AG10803 (cell line): ENCODE measurements around the gene HSPG2.
"Not testable (repeated sequence)": the region's sequence is repeated elsewhere in the genome, so short reads cannot be mapped to it uniquely, and the experiment has no call there.

Source experiments
- DNase-seq: peaks from one replicate; pipeline ENCODE4 v3.0.0; 2010; ENCODE audit warnings: low read depth
- H3K4me3 ChIP-seq: 2 replicates; pipeline ENCODE4 v1.5.1; 2011; ENCODE audit warnings: mild to moderate bottlenecking, low read length, control low read depth
- TF ChIP-seq, protein P1 (sequence below): conservative IDR thresholded peaks from 2 replicates; pipeline ENCODE4 v1.5.1; 2011; ENCODE audit warnings: mild to moderate bottlenecking, low read length, control low read depth, inconsistent platforms

Gene HSPG2

DNA sequence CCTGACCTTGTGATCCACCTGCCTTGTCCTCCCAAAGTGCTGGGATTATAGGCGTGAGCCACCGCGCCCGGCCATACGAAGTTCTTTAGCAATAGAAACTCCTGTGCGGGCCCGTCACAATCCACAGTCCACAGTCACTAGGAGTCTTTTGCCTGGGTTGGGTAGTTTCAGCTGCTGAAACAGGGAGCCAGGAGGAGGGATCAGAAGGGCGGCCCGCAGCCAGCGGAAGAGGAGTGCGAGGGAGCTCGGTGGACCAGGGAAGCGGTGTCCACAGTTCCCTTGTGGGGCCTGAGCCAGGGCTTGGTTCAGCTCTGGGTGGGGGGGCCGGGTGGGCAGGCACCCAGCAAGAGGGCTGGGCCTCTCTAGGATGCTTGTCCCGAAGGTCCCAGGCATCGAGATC is 17.9 kb upstream of the HSPG2 start:
- DNase-seq, result no peak
- TF ChIP-seq, protein P1, sequence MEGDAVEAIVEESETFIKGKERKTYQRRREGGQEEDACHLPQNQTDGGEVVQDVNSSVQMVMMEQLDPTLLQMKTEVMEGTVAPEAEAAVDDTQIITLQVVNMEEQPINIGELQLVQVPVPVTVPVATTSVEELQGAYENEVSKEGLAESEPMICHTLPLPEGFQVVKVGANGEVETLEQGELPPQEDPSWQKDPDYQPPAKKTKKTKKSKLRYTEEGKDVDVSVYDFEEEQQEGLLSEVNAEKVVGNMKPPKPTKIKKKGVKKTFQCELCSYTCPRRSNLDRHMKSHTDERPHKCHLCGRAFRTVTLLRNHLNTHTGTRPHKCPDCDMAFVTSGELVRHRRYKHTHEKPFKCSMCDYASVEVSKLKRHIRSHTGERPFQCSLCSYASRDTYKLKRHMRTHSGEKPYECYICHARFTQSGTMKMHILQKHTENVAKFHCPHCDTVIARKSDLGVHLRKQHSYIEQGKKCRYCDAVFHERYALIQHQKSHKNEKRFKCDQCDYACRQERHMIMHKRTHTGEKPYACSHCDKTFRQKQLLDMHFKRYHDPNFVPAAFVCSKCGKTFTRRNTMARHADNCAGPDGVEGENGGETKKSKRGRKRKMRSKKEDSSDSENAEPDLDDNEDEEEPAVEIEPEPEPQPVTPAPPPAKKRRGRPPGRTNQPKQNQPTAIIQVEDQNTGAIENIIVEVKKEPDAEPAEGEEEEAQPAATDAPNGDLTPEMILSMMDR, result no peak
- H3K4me3 ChIP-seq, result no peak overlapping the region

DNA sequence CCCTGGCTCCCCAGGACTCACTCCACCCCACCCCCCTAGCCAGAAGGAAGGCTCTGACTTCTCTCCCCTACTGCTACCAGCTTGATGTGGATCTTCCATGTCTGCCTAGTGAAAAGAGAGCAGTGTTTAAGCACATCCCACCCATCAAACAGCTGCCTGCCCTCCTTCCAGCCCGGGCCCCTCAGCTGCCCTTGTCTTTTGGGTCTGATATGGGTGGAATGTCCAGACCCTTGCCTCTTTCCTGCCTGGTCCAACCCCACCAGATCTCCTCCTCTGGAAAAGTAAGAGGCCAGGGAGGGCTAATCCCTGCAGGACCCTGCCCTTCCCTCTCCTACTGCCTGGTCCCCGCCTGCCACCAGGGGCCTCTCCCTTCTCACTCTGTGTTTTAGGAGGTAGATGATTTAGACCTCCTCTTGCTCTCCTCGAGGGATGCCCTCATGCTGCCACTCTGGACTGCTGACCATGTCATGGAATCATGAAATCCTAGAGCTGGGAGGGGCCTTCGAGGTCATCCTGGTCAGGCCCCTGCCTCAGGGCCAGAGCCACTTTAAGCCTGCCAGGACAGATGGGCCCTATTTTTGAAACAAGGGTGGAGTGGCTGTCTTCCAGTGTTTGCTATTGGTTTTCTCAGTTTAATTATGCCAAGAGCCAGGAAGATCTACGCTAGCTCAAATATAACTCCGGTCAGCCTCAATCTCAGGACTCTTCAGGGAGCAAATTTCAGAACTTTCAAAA is 15.8 kb upstream of the HSPG2 start:
- TF ChIP-seq, protein P1, result no peak
- no peak overlapping the region for H3K4me3 ChIP-seq
- no peak for DNase-seq

DNA sequence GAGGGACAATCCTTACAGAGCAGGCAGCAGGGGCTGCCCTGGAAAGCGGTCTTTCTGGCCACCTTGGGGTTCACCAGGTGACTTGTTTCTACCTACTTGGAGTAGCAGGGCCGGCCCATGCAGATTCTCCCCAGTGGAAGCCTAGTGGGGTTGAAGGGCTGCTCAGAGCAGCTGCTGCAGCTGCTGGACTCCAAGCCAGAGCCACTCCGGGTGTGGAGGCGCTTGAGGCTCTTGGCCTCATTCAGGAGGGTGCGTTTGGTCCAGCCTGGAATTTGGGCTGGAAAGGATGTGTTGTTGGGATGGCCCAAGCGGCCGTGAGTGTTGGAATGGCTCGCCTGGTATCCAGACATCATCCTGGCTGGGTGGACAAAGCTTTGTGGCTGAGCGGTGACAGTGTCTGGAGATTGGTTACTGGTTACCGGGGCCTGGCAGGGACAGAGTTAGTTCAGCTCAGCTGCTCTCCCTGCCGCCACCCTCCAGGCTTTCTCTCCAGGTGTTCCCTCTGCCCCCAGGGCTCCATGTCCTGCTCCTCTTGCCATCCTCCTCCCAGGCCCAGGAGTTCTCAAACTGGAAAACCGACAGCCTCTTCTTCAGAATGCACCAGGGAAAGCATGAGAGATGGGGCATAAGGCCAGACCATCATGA is 14.2 kb upstream of the HSPG2 start:
- TF ChIP-seq, protein P1, result no peak
- H3K4me3 ChIP-seq, result no peak overlapping the region
- DNase-seq, result no peak

DNA sequence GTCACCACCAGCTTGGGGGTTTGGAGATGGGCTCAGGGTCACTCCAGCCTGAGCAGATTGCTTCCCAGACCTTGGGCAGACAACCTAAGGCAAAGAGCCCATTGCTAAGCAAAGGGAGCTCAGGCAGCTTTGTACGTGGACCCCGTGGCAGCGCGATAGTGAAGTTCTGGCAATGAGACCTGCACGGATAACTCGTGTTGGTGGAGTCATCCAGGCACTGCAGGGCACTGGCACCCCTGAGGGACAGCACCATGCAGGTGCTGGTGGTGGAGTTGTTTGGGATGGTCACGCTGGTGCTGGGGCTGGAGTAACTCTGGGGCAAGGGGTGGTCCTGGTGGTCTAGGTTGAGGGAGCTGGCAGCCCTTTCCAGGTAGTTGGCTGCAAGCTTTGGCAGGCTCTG is 13.6 kb upstream of the HSPG2 start:
- TF ChIP-seq, protein P1, result no peak
- DNase-seq, result no peak
- no peak overlapping the region for H3K4me3 ChIP-seq

DNA sequence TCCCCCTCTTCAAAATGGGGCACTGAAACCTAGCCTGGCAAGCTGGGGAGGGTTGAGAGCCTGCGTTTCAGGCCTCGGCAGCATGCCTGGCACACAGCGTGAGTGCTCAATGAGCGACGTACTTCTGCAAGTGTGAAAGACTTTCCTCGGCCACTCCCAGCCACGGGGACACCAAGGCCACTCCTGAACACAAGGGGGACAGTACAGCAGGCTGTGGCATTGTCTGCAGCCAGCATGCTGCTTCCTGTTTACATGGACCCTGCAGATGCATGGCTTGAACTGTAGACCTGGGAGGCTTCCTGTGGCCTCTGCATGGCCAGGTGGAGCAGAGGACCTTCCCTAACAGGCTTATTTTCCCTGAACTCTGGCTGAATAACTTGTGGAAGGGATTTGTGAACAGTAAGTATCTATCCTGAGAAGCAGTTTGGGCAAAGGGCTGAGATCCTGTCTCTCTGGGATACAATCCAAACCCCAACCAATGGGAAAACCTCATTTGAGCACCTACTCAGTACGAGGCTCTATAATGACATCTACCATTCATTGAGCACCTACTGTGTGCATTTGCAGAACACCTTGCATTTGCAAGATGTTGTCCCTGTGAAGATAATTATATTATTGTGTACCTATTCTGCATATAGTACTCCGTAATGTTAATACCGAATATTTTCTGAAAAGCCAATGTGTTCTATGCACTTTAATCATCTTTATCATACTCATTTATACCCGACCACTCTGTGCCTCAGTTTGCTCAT is 9.9 kb upstream of the HSPG2 start:
- H3K4me3 ChIP-seq, result no peak overlapping the region
- DNase-seq, result no peak
- TF ChIP-seq, protein P1, result no peak

DNA sequence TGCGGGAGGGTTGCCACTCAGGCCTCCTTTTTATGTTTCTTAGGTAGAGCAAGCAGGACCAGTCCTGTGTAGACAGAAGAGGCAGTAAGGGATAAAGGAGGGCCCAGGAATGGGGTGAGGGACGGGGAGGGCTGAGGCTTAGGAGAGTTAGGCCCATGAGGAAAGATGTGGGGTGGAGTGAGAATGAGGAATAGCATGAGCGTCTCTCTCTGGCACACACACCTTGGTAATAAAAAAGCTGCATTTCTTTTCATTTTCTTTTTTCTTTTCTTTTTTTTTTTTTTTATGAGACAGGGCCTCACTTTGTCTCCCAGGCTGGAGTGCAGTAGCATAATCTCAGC is 7.6 kb upstream of the HSPG2 start:
- no peak for DNase-seq
- no peak overlapping the region for H3K4me3 ChIP-seq
- TF ChIP-seq, protein P1, result no peak

DNA sequence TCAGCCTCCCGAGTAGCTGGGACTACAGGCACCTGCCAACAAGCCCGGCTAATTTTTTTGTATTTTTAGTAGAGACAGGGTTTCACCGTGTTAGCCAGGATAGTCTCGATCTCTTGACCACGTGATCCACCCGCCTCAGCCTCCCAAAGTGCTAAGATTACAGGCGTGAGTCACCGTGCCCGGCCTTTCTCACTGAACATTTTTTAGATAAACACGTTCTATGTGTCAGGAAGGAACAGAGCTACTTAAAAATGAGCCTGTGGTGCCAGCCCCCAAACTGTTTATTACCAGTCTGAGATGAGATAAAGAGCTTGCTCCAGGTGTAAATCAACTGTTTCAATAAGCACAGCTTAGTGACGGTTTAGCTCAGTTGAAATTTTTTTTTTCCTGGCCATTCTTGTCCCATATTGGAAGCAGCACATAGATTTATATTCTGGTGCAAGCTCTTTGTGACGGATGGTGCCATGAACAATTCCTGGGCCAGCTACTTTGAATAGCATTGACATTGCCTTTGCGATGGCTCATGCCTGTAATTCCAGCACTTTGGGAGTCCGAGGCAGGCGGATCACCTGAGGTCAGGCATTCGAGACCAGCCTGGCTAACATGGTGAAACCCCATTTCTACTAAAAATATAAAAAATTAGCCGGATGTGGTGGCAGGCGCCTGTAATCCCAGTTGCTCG is 6.0 kb upstream of the HSPG2 start:
- DNase-seq, H3K4me3 ChIP-seq: not testable (repeated sequence)
